GM13977 (cell line): ENCODE results near the gene CCN6.

Source experiments
- DNase-seq: peaks from one replicate; pipeline ENCODE4 v3.0.0; 2012; ENCODE audit warnings: low spot score
- in situ Hi-C: fragments of 300-500 bp; cut with MboI; formaldehyde crosslinking; loops from one replicate; pipeline ENCODE4 v1.12.0; 2022; ENCODE audit warnings: low sequenced_read_pairs, low pct_unique_long_range_greater_than_20kb, mixed read lengths, inconsistent platforms; ENCODE audit not compliant: unreplicated experiment
- TF ChIP-seq, protein P1 (sequence below): IDR thresholded peaks from 2 replicates; pipeline ENCODE4 v1.5.1; 2012; ENCODE audit warnings: mild to moderate bottlenecking, control low read depth; ENCODE audit not compliant: insufficient read depth; ENCODE audit errors: extremely low read depth, missing control alignments

CCN6 gene

DNA sequence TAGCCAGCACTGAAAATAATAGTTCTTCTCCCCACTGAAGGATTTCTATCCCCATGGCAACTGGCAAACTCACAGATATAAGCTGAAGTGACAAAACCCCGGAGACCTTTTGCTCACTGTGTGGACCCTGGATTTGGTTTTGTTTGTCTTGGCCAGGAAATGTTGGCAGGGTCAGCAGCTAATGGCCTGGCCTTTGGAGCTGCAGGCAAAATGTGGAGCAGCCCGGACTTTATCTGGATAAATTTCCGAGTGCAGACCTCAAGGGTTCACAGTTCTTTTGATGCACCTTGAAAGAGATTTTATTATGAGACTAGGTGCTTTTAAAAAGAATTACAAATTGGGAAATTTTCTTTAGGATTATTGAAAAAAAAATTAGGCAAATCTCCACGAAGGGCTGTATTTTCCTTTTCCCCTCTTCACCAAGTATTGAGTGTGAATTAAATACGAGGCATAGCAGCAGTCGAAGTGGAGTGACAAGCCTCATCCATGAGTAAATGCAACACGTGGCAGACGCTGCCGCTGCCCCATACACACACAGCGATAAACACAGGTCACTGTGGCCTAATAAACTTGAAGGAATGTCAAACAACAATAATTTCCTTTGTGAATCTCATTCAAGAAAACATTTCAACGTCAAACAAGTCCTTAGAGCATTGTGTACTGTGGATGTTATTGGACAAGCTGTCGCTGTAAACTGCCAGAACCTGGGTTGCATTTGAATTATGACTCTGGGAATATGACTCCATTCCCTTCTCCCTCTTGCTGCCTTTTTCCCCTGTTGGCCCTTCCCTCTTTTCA is 35.1 kb upstream of the CCN6 start:
- in situ Hi-C loops, result no loop called here
- no peak for DNase-seq

GRCh38 chr6:112019589-112019988 is 34.3 kb upstream of the CCN6 start:
- no peak for DNase-seq
- in situ Hi-C loops, result no loop called here
- TF ChIP-seq, protein P1, sequence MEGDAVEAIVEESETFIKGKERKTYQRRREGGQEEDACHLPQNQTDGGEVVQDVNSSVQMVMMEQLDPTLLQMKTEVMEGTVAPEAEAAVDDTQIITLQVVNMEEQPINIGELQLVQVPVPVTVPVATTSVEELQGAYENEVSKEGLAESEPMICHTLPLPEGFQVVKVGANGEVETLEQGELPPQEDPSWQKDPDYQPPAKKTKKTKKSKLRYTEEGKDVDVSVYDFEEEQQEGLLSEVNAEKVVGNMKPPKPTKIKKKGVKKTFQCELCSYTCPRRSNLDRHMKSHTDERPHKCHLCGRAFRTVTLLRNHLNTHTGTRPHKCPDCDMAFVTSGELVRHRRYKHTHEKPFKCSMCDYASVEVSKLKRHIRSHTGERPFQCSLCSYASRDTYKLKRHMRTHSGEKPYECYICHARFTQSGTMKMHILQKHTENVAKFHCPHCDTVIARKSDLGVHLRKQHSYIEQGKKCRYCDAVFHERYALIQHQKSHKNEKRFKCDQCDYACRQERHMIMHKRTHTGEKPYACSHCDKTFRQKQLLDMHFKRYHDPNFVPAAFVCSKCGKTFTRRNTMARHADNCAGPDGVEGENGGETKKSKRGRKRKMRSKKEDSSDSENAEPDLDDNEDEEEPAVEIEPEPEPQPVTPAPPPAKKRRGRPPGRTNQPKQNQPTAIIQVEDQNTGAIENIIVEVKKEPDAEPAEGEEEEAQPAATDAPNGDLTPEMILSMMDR, result no peak

More for the DNA sequence above, 35.1 kb upstream of the CCN6 start:
- TF ChIP-seq, protein P1, result no peak

DNA sequence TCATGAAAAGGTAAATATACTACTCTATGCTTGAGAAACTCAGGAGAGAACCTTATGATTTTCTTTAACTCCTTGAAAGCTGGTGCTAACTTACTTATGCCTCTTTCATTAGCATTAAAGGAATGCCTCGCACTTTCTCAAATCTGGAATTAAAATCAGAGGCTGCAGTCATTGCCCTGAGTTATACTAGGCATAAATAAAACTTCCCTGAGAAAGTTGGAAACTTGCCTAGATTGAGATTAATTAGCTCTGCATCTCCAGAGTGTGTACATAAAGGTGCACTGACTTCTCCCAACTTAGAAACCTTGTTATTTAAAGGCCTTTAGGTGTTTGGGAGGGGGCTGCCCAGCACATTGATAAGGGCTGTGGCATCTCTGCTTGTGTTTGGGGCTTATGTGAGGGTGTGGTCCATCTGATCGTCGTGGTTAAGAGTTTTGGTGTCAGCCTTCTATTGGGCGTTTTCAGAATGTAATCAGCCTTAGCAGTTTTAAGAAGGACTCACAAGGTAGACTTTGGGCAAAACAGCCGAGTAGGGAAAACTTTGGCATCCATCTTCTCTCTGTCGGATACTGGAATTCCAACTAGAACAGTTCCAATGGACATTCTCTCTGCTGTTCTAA is 32.1 kb upstream of the CCN6 start:
- DNase-seq, result no peak
- in situ Hi-C loops, result no loop called here
- TF ChIP-seq, protein P1, result no peak

GRCh38 chr6:112022749-112023148 is 31.2 kb upstream of the CCN6 start:
- TF ChIP-seq, protein P1, result no peak
- DNase-seq, result no peak
- in situ Hi-C loops, result no loop called here

DNA sequence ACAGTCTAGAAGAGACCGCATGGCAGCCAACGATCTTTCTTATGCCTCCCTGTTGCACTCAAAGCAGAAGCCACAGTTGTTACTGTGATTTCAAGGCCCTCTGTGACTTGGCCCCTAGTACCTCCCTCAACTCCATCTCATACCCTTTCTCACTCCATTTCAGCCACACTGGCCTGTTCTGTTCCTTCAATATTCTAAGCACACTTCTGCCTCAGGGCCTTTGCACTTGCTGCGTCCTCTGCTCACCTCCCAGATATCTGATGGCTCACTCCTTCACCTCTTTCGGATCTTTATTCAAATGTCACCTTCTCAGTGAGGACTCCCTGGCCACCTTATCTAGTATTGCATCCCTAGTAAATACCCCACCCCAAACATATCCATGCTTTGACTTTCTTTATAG is 29.4 kb upstream of the CCN6 start:
- DNase-seq, result no peak
- in situ Hi-C loops, result no loop called here
- TF ChIP-seq, protein P1, result no peak

DNA sequence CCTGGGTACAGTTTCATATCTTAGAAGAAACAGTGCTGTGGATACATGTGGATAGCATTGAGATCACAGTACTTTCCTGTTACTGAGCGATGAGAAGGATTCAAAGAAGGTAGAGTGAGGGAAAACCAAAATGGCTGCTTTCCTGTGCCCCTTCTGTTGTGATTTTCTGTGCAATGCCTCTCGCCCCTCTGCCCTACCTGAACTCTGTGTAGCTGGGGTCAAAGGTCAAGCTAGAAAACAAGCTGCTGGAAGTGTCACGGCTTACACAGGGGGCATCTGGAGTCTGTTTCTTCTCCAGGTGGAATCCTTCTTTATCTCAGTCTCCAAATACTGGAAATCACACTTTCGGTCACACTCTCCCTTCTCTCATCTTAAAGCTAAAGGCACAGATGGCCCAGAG is 27.0 kb upstream of the CCN6 start:
- DNase-seq, result no peak
- TF ChIP-seq, protein P1, result no peak
- in situ Hi-C loops, result no loop called here
